Left ventricle myocardium superior (tissue), 1 donor: ENCODE measurements around the gene HSPB1. TPM values are rescaled to one million over a fixed set of nuclear protein-coding genes. Genes with fewer than 3 reads are reported as not detected.

Source experiments
- ATAC-seq: fragments of 200-7000 bp; cut with Tn5 transposase; one replicate; pipeline ENCODE4 v1.9.1; 2020; ENCODE audit warnings: mild to moderate bottlenecking, moderate library complexity
- DNase-seq: peaks from one replicate; pipeline ENCODE4 v3.0.0-alpha.2; 2020
- intact Hi-C: fragments of 100-400 bp; cut with micrococcal nuclease; formaldehyde crosslinking; loops from one replicate; pipeline ENCODE4 v1.11.0; 2022
- total RNA-seq: library from RNA; stranded (reverse); fragmentation: NEBNext Ultra II Directional; extraction: Animal tissue kit (Norgen Biotek cat#: 25700); gene quantifications from one replicate; pipeline ENCODE4 v1.2.1, GENCODE V29; 2021
- donor health status: DM: no; HTN: yes; CAD: no; lungs with severe emphysema.

The HSPB1 gene
- total RNA-seq, 1 donor from 2014 or later, result 2,442 TPM

DNA sequence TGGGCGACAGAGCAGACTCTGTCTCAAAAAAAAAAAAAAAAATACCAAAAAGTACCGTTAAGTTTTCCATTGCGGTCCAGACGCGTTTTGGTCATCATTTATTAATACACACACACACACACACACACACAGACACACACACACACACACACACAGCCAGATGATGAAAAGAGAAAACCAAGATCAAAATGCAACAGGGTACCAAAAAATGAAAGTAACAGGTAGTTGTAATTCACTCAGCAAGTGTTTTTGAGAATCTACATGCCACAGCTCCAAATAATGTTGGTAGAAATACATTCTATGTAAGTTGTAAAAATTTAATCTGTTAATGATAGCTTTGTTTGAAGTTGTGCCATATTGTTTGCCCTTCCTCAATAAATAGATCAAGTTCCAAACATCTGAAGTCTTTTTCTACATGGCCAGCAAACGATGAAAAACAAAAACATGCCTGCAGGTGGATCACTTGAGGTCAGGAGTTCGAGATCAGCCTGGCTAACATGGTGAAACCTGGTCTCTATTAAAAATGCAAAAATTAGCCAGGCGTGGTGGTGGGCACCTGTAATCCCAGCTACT lies 46.9 kb downstream of the HSPB1 start:
- intact Hi-C loops, result no loop called here
- DNase-seq (no peak), ATAC-seq (no peak)

DNA sequence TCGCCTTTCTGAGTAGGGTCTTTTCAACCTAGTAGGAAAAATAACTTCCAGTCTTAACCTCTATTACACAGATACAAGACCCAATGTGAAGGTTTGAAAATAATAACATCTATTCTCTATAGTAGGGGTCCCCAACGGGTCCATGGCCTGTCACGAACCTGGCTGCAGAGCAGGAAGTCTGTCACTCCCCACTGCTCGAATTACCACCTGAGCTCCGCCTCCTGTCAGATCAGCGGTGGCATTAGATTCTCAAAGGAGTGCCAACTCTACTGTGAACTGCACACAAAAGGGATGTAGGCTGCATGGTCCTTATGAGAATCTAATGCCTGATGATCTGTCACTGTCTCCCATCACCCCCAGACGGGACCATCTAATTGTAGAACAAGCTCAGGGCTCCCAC lies 48.9 kb downstream of the HSPB1 start:
- DNase-seq (no peak), ATAC-seq (no peak)
- intact Hi-C loops, result no loop called here

DNA sequence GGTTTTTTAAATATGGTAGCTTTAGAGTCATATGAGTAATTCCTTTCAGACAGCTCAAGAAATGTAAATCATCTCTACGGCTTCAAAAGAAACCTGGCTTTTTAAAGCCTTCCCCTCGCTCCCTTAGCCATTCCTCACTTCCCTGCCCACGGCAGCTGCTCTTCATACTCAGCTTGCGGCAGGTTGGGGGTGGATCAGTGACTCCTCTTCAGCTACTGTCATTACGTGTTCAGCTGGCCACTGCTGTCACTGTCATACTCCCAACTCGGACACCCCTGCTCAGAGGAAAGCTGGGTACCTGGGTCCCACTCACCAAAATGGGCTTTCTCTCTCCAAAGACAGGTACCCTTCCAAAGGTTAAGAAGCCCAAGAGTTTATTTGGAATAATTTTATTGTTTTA lies 49.7 kb downstream of the HSPB1 start:
- ATAC-seq (peak; percentile 5), DNase-seq (no peak)
- intact Hi-C loops, result no loop called here

DNA sequence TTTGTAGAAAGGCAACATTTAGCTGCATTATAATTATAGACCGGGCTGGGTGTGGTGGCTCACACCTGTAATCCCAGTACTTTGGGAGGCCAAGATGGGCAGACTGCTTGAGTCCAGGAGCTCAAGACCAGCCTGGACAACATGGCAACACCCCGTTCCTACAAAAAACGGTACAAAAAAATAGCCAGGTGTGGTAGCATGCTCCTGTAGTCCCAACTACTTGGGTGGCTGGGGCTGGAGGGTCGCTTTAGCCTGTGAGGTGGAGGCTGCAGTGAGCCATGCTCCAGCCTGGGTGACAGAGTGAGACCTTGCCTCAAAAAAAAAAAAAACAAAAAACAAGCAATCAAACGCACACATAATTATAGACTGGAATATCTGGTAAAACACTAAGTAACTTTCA lies 51.3 kb downstream of the HSPB1 start:
- ATAC-seq (no peak), DNase-seq (no peak)
- intact Hi-C loops, result no loop called here

Other genes starting within 250 kb of the HSPB1 start
- gene SRRM3, start 100.8 kb upstream of the HSPB1 start, total RNA-seq, result 17.2 TPM
- gene YWHAG, start 56.3 kb downstream of the HSPB1 start, total RNA-seq, result 238 TPM
- 0.55 TPM for gene SSC4D, start 107.0 kb downstream of the HSPB1 start, total RNA-seq
- not detected for gene ZP3, start 122.3 kb downstream of the HSPB1 start, total RNA-seq
- gene DTX2, start 159.0 kb downstream of the HSPB1 start, total RNA-seq, result 9.3 TPM
- gene UPK3B, start 207.9 kb downstream of the HSPB1 start, total RNA-seq, result 2.2 TPM
- not detected for gene SPDYE16, start 240.6 kb downstream of the HSPB1 start, total RNA-seq